Effector CD8-positive, alpha-beta T cell (primary cell): Measurements from ENCODE around the gene CYREN.
"Not testable (repeated sequence)": the region's sequence is repeated elsewhere in the genome, so short reads cannot be mapped to it uniquely, and the experiment has no call there.

Experiments used
- DNase-seq: peaks from one replicate; lab custom pipeline; 2025; lab: John Stamatoyannopoulos, UW

Gene CYREN

DNA sequence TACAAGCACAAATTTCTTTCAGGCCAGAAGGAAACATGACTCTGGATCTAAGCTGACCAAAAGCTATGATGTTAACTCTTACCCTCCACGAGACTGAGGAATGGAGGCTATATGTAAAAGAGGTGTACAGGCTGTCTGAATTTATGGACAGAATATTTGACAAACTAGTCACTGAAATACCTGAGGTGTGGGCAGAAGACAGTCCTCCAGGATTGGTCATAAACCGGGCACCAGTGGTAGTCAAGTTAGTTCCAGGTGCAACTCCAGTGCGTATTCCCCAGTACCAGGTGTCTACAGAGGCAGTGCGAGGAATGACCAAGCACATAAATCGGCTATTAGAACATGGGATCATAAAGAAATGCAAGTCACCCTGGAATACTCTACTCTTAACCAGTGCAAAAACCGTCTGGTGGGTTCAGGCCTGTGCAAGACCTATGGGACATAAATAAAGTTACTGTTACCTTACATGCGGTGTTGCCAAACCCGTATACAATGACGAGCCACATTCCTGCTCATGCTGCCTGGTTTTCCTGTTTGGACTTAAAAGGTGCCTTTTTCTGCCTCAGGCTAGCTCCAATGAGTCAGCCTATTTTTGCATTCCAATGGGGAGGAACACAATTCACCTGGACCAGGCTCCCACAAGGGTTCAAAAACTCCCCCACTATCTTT, 6.7 kb upstream of the CYREN start:
- no peak for DNase-seq

DNA sequence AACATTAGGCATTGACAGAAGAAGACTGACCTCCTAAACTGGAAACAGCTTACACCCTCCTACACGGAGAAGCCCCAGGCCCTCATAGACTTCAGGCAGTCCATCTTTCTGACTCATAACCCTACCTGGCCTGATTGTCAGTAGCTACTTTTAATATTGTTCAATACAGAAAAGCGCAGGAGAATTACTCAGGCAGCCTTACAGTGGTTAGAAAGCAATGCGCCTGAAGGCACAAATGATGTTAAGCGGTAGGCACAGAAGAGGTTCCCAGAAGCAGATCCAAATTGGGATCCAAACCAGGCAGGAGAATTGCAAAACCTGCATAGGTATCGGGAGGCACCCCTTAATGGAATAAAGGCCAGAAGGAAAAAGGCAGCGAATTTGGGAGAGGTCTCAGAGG, 5.4 kb upstream of the CYREN start:
- no peak for DNase-seq

DNA sequence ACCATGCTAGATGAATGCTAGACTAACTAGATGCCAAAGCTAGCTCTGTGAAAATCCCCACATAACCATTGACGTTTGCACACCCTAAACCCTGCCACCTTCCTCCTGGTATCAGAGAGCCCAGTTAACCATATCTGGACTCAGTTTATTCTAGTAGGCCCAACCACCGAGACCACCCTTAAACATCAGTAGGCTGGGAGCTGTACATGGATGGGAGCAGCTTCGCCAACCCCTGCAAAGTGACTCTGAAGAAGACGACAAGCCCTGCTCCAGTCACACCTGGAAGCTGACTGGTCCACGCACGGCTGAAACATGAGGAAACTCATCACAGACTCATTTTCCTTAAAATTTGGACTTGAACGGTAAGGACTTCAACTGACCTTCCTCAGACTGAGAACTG, 4.4 kb upstream of the CYREN start:
- no peak for DNase-seq

DNA sequence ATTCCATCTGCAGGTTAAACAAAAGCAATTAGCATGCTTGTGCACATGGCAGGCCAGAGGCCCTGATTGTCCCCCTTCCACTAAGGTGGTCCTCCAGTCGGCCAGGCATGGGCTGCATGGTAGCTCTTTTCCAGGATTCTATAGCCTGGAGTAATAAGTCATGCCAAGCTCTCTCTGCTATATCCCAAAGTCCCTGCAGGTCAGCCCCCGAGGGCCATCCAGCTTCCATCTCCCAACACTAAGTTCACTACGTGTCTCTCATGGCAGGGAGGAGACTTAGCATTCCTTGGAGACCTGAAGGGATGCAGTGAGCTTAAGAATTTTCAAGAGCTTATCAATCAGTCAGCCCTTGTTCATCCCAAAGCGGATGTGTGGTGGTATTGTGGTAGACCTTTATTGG, 3.4 kb upstream of the CYREN start:
- DNase-seq = not testable (repeated sequence)

DNA sequence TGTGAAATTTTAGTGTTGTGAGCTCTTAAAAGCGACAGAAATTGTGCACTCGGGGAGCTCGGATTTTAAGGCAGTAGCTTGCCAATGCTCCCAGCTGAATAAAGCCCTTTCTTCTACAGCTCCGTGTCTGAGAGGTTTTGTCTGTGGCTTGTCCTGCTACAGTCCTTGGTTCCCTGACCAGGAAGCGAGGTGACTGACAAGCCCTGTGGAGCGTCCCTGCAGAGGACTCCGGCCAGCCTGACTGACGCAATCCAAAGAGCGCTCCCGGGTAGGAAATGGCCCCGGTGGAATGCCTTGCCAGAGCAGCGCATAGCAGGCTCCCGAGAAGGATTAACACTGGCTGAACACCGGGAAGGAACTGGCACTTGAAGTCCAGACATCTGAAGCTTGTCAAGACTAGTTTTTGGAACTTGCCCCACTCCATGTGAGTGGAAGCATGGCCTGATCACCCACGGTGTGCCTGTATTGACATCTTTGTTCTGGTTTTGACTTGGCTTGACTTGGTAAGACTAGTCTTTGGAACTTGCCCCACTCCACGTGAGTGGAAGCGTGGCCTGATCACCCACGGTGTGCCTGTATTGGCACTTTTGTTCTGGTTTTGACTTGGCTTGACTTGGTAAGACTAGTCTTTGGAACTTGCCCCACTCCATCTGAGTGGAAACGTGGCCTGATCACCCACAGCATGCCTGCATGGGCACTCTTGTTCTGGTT, 1.2 kb upstream of the CYREN start:
- DNase-seq = not testable (repeated sequence)

DNA sequence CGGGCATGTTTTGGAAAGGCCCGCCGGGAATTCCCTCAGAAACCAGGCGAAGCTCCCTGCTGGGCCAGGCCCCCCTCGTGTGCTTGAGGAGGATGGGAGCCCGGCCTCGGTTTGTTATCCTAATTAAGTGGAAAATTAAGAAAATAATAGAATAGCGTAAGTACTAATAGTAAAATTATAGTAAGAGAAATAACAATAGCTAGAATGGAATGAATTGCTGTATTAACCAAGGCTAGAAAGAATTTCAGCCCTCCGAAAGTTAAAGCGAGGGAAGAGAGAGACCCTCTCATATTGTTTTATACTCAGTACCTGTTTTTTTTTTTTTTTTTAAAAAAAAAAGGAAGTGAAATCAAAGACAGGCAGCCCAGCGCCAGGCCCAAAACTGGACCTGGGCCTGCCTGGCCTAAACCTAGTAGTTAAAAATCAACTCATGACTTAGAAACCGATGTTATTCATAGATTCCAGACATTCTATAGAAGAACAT, 533 bp upstream of the CYREN start:
- not testable (repeated sequence) for DNase-seq

DNA sequence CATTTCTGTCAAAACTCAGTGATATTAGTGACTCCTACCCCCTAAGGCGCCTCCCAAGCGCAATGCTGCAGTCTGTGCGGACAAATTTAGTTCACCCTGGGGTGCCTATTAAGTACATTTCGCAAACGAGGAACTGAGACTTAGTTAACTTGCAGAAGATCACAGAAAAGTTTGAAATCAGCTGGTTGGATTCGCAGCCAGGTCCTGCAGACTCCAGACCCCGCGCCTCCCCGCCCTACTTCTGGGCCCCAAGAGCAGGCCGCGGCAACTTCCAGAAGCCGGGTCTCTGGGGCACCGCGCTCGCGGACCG, 588 bp downstream of the CYREN start:
- no peak for DNase-seq

DNA sequence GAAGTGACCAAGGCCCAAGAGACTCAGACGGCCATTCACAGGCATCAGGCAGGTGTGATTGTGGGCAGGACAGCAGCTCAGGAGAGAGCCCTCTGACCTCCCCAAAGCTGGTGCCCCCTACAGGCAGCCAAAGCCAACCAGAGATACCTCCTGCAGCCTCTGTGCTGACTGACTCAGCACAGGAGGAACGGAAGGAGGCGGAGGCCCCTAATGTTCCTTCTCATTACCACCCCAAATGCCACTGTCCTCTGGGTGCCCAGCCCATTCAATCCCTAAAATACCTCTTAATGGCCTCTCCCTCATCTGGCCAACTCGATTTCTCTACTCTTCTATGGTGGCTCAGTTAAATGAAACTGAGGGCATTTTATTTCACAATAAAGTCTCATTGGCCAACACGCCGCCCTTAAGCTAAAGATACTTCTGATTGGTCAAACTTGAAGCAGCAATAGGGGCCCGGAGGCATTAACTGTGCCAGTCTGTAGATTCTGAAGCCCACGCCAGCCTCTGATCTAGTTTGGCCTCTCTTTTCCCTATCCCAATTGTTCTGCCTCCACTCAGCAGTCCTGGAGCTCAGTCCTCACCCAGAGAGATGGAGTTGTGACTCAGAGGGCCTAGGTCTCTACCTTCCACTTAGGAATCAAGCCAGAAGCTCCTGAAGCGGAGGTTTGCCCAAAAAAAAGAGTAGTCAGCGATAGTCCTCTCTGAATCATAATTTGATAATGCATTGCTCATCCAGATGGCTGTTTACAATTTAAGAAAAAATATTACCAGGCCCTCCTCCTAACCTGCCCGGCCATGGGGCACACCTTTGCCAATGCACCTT, 1.2 kb downstream of the CYREN start:
- DNase-seq = no peak

DNA sequence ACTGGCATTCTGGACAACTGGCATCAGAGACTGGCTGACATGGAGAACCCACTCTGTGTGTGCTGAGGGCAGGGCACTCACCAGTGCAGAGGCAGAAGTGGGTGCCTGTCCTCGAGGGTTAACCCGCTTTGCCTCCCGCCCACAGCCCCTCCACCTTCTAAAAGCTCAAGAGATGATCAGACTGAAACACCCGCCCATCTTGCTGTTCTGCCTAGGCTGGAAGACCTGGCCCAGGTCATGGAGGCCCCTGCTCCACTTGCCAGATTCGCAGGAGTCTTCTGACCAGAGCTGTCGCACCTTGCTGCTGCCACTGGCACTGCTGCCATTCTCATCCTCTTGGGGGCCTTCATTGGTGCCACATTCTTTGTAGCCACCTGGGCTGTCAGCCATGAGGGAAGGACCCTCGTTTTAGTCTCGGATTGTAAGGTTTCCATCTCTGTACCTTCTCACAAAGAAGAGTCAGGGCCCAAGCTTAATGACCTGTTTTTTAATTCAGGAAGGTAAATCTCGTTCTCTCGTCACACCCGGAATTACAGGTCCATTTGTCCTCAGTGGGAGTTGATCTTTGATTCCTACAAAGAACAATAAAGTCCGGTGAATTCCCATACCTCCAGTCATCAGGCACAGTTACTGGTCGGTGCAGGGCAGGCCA, 1.9 kb downstream of the CYREN start:
- no peak for DNase-seq

DNA sequence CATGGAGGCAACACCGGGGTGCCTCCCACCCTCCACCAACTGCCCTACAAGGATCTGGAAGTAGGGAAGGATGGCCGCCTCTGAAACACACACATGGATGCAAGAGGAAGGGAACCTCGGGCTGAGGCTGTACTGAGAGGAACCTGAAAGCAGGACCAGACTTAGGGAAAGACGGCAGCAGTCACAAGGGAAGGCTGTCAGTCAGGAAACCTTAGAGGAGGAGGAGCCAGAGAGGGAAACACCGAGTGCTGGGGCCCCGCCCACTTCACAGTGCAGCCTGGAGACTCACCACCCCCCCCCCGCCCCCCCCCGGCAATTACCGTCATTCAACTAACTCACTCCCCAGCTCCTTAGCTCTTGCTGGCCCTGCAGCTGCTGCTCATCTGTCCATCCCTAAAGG, 2.5 kb downstream of the CYREN start:
- DNase-seq = no peak

DNA sequence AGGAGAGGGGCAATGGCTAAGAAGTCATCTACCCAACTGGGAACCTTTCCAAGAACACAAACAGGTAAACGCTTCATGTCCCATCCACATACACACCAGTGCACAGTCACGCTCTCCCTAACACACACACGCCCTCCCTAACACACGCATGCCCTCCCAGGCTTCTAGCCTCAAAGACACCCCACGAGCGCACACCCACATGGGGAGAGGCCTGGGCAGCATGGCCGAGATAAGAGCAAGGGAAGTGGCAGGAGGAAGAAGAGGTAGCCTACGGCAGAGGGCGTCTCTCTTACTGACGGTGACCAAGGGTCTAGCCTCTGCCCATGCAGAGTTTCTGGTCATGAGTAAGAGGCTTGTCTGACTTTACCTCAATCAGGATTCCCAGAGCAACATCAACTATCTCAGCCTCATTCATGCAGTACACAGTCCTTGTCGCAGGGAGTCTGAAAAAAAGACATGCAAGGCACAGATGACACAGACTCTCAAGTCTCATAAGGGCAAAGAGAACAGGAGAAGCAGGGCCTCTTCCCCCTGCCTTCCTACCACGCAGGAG, 3.1 kb downstream of the CYREN start:
- DNase-seq = no peak

DNA sequence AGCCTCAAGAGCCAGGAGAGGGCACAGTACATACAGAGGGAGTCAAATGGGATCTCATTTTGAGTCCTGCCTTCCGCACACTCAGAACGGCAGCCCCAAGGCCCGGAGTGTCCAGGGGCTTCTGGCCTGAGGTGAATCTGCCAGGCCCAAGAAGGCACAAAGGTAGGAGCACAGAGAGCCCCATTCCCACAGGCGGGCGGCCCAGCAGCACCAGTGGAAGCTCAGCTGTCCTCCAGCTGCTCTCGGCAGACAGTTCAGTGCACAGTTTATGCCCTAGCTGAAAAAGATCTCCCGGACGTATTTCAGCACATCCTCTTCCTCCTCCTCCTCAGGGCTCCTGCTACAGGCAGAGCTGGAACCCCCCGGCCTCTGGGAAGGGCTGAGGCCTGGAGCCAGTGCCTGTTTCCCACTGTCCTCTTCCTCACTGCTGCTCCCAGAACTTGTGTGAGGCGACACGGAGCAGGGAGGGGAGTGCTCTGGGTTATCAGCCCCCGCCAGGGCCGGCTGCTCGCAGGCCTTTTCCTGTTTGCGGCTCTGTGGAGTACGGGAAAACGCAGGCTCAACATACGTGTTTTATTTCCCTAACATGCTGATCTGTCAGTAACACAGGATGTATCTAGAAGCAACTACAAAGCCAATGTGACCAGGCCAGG, 4.0 kb downstream of the CYREN start:
- no peak for DNase-seq

DNA sequence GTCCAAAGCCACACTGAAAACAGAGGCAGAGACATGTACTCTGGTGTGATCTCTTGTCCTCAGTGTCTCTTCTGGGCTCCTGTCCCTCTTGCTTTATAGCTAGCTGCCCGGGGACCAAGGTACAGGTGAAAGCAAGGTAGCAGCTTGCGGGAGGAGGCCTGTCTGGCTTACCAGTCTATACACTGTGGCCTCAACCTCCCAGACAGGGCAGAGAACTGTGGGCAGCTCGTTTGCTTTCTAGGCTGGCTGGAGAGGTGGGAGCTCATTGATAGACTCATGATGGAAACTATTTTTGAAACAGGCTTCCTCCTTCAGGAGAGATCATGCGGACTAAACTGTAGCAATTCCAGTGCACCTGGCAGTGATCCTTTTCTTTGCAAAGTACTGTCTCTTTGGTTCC, 4.6 kb downstream of the CYREN start:
- no peak for DNase-seq

DNA sequence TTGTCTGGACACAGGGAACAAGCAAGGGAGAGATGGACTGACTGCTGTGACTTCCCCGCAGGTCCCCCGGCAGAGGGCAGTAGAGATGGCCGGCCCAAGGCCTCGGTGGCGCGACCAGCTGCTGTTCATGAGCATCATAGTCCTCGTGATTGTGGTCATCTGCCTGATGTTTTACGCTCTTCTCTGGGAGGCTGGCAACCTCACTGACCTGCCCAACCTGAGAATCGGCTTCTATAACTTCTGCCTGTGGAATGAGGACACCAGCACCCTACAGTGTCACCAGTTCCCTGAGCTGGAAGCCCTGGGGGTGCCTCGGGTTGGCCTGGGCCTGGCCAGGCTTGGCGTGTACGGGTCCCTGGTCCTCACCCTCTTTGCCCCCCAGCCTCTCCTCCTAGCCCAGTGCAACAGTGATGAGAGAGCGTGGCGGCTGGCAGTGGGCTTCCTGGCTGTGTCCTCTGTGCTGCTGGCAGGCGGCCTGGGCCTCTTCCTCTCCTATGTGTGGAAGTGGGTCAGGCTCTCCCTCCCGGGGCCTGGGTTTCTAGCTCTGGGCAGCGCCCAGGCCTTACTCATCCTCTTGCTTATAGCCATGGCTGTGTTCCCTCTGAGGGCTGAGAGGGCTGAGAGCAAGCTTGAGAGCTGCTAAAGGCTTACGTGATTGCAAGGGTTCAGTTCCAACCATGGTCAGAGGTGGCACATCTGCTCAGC, 6.0 kb downstream of the CYREN start:
- no peak for DNase-seq

DNA sequence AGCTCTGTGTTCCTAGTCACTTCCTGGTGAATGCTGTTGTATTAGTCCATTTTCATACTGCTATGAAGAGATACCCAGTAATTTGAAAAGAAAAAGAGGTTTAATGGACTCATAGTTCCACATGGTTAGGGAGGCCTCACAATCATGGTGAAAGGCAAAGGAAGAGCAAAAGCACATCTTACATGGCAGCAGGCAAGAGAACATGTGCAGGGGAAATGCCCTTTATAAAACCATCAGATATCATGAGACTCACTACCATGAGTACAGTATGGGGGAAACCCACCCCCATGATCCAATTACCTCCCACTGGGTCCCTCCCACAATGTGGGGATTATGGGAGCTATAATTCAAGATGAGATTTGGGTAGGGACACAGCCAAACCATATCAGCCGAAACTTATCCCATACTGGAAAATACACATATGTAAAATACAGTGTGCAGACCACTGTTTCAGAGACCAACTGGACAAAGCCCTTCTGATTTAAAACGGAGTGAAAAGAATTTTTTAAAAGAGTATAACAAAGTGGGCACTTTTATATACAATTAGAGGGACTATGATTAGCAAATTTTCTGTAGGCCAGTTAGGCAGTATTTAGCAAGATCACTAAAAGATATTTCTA, 8.0 kb downstream of the CYREN start:
- DNase-seq = no peak

DNA sequence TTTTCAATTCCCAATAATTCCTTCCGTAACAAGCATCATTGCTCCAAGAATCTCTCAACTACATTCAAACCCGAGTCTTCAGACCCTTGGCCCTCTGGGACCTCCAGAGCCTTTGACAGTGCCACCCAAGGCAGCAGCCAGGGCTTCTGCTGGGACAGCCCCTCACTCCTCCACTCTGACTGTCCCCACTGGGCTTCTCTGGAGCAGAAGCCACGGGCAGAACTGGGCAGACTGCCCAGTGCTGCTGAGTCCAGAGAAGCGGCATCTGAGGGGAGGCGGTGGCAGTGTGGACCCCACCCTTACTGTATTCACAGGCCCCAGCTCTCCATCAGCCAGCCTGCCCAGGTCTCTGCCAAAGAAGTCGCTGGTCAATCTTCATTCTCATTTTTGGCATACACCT, 8.8 kb downstream of the CYREN start:
- no peak for DNase-seq

DNA sequence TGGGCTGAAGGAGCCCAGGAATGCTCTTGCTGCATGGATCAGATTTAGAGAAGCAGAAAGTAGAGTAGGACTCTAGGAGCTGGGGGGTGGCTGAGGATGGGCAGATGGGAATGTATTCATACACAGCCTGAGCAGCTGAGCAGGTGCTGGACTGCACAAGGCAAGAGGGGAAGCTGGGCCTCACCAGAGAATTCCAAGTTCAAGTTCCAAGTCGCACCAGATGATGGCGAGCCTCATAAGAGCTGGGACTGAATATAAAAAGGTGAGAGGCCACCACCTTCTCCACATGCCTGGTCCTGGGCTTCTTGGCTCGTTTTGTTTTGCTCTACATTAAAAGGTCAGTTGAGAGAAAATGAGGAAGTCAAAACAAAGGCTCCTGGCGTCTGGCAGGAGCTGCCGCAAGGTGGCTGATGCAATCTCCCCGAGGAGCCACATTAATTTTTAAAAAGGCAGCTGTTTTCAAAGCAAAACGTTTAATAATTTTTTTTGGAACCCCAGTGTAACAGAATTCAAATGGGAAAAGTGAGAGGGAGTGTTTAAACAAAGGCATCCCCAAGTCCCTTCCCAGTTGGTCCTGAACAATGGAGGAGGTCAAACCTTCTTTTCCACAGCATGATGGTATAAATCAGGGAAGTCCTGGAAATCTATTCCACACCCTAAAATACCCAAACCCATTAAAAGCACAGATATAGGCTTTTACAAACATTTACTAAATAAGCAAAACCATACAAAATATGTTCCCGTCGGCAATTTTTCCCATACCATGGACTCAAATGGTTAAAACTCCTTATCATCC, 9.5 kb downstream of the CYREN start:
- no peak for DNase-seq

DNA sequence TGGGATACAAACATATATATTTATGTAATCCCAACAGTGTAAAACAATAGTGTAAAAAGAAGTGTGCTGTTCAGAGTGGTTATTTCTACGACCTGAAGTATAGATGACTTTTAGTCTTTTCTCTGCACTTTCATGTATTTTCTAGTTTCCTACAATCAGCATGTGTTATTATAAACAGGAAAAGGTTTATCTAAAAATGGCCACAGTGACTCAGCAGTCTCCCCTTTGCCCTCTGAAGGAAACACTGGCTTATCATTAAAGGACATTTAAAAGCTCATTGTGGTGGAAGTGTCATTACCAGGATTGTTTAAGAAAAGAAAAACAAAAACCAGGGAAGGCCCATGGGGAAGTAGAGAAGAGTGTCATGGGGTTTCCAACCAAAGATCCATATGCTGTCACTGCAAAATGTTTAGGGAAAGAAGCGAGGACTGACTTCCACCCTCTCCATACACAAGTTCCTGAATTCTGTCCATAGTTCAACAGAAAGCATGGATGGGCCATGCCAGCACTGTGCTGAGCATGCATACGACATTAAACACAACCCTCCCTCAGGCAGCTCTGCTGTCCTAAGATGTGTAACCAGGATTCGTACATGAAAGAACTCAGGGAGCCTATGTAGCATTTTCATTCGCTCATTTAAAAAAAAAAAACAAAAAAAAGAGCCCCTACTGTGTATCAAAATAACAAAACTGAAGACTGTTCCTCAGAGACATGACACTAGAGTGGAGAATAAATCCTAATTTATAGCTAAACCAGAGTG, 10.2 kb downstream of the CYREN start:
- DNase-seq = no peak
